ENCODE measurements around the gene MRPL42.

DNA sequence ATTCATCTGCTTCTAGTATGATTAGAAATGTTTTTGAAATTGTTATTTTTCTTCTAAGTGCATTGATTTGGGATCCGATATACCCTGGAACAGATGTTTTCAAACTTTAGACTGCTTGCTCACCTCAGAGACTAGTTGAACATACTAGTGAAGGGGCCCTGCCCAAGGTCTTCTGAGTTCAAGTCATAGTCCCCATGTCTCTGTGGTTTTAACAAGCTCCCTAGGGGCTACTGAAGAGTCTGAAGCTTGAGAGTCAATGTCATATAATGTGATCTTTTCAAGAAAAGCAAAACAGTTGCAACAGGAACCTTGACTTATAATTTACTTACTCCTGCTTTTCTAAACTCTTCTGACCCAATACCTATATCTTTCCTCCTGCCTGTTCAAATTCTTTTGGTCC is 18.0 kb upstream of the MRPL42 start:
- TF ChIP-seq, protein P1, sequence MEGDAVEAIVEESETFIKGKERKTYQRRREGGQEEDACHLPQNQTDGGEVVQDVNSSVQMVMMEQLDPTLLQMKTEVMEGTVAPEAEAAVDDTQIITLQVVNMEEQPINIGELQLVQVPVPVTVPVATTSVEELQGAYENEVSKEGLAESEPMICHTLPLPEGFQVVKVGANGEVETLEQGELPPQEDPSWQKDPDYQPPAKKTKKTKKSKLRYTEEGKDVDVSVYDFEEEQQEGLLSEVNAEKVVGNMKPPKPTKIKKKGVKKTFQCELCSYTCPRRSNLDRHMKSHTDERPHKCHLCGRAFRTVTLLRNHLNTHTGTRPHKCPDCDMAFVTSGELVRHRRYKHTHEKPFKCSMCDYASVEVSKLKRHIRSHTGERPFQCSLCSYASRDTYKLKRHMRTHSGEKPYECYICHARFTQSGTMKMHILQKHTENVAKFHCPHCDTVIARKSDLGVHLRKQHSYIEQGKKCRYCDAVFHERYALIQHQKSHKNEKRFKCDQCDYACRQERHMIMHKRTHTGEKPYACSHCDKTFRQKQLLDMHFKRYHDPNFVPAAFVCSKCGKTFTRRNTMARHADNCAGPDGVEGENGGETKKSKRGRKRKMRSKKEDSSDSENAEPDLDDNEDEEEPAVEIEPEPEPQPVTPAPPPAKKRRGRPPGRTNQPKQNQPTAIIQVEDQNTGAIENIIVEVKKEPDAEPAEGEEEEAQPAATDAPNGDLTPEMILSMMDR (IDR thresholded peaks at IDR 0.05), result no peak
- no peak for TF ChIP-seq POLR2A (IDR thresholded peaks at IDR 0.05)
